NCI-H2107 treated with DMSO at 0.1 percent for 48 hours (cell line): ENCODE measurements around the gene RNF135.
"Not testable (repeated sequence)": the region's sequence is repeated elsewhere in the genome, so short reads cannot be mapped to it uniquely, and the experiment has no call there.

Experiments used
- DNase-seq: peaks from one replicate; lab custom pipeline; 2025; ENCODE audit not compliant: unreplicated experiment; lab: John Stamatoyannopoulos, UW

Gene RNF135

GRCh38 chr17:30954046-30954830 is 16.6 kb upstream of the RNF135 start:
- no peak for DNase-seq

GRCh38 chr17:30956764-30957374 is 14.0 kb upstream of the RNF135 start:
- no peak for DNase-seq

- no peak for DNase-seq
These were observed 13.1 kb upstream of the RNF135 start for GRCh38 chr17:30957741-30958140.

- no peak for DNase-seq
These were observed 12.7 kb upstream of the RNF135 start for GRCh38 chr17:30958187-30958586.

GRCh38 chr17:30961209-30962188 is 9.3 kb upstream of the RNF135 start:
- no peak for DNase-seq

GRCh38 chr17:30964312-30964711 is 6.5 kb upstream of the RNF135 start:
- not testable (repeated sequence) for DNase-seq

- DNase-seq: no peak
These were observed 6.0 kb upstream of the RNF135 start for GRCh38 chr17:30964876-30965275.

GRCh38 chr17:30965686-30966085 is 5.2 kb upstream of the RNF135 start:
- no peak for DNase-seq

- not testable (repeated sequence) for DNase-seq
These were observed 2.9 kb upstream of the RNF135 start for GRCh38 chr17:30967911-30968310.

GRCh38 chr17:30969989-30970830 is 629 bp upstream of the RNF135 start:
- peak; percentile 28 for DNase-seq

- DNase-seq: no peak
These were observed 4.4 kb downstream of the RNF135 start for GRCh38 chr17:30975042-30975820.

- DNase-seq: not testable (repeated sequence)
These were observed 9.1 kb downstream of the RNF135 start for GRCh38 chr17:30979919-30980318.

- DNase-seq: no peak
These were observed 11.0 kb downstream of the RNF135 start for GRCh38 chr17:30981531-30982519.

- no peak for DNase-seq
These were observed 12.0 kb downstream of the RNF135 start for GRCh38 chr17:30982855-30983254.

- no peak for DNase-seq
These were observed 19.6 kb downstream of the RNF135 start for GRCh38 chr17:30990458-30990857.

- DNase-seq: no peak
These were observed 21.7 kb downstream of the RNF135 start for GRCh38 chr17:30992551-30992950.

- no peak for DNase-seq
These were observed 24.5 kb downstream of the RNF135 start for GRCh38 chr17:30995347-30995746.

- no peak for DNase-seq
These were observed 25.6 kb downstream of the RNF135 start for GRCh38 chr17:30996486-30996885.

- no peak for DNase-seq
These were observed 26.4 kb downstream of the RNF135 start for GRCh38 chr17:30997270-30997669.
